HL-60/S4 treated with phorbol 12-myristate 13-acetate at 8.2 ng/mL for 4 days and 3 days (cell line): ENCODE data around the gene KCNJ12.

Experiments
- in situ Hi-C: fragments of 300-500 bp; cut with MboI; formaldehyde crosslinking; loops from 2 replicates; pipeline ENCODE4 v1.15.0; 2022; ENCODE audit warnings: low sequenced_read_pairs

Gene KCNJ12

DNA sequence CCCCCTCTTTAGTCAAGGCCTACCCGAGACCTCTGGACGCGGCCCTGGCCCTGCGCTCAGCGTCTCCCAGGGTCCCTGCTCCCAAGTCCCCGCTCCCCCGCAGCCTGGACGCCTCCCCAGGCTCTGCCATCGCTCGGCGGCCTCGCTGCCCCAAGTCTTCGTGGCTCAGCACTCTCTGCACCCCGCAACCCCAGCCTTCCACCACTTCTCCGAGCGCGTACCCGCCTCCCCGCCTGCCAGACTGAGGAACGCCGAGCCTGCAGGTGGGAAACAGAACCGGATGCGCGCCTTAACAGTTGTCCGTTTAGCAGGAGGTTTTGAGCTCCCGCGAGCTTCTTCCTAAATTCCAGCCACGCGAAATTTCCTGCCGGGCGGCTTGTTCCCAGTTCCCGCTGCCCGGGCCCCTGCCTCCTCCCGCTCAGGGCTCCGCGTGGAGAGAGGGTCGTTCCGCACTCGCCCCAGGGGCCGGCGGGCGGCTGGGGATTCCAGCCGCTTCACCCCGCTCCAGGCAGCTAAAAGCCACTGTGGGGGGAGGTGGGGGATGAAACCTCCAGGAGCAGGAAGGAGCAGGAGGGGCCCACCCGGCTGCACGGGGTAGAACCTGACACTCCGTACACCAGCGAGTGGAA, 87.7 kb downstream of the KCNJ12 start:
- in situ Hi-C loops = no loop called here

- in situ Hi-C loops = no loop called here
Measured at GRCh38 chr17:21464611-21465021, 88.5 kb downstream of the KCNJ12 start.

- in situ Hi-C loops = no loop called here
Measured at GRCh38 chr17:21466550-21466949, 90.4 kb downstream of the KCNJ12 start.

DNA sequence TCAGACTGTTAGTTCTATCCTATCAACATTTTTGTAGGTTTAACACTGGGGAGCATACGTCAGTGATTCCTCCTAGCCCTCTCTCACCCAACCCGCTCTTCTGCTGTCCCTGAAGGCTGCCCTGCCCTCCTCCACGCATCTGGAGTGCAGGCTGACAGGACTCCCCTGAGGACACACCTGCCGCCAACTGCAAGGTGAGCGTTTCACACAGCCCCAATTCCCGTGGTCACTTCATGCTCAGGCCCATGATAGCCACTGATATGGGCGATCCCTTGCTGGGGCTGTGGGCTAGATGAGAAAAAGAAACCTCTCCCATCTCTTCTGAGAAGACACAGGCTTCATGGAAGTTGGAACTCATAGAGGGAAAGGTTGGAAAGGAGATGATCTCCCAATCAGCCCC, 91.0 kb downstream of the KCNJ12 start:
- in situ Hi-C loops = no loop called here

GRCh38 chr17:21467739-21468490, 91.8 kb downstream of the KCNJ12 start:
- in situ Hi-C loops = no loop called here
